Activated CD4-positive, alpha-beta memory T cell treated with anti-CD3 and anti-CD28 coated beads for 36 hours (primary cell): ENCODE measurements around the gene CCR4. TPM values are rescaled to one million over a fixed set of nuclear protein-coding genes. Genes with fewer than 3 reads are reported as not detected.
"Not testable (repeated sequence)": the region's sequence is repeated elsewhere in the genome, so short reads cannot be mapped to it uniquely, and the experiment has no call there.

Source experiments
- CTCF ChIA-PET: fragments of 350-600 bp; sonication (Branson Sonifier 250); formaldehyde crosslinking; loops from one replicate; lab custom pipeline; 2021; ENCODE audit warnings: antibody characterized with exemption, inconsistent platforms; lab: Charles Lee
- POLR2A ChIA-PET: fragments of 350-600 bp; sonication (Branson Sonifier 250); formaldehyde crosslinking; loops from one replicate; lab custom pipeline; 2021; ENCODE audit warnings: antibody characterized with exemption; lab: Charles Lee
- DNase-seq: peaks from one replicate; pipeline ENCODE4 v3.0.0-alpha.2; 2020
- H3K27ac Mint-ChIP-seq: one replicate; pipeline ENCODE4 v1.8.0; 2021; ENCODE audit warnings: mixed read lengths
- H3K27me3 Mint-ChIP-seq: one replicate; pipeline ENCODE4 v1.8.0; 2021; ENCODE audit warnings: mixed read lengths
- H3K36me3 Mint-ChIP-seq: one replicate; pipeline ENCODE4 v1.8.0; 2021; ENCODE audit warnings: mixed read lengths
- H3K4me1 Mint-ChIP-seq: one replicate; pipeline ENCODE4 v1.8.0; 2021; ENCODE audit warnings: low read depth, mixed read lengths
- H3K4me3 Mint-ChIP-seq: one replicate; pipeline ENCODE4 v1.8.0; 2021; ENCODE audit warnings: mild to moderate bottlenecking, mixed read lengths
- H3K9me3 Mint-ChIP-seq: one replicate; pipeline ENCODE4 v1.8.0; 2021; ENCODE audit warnings: mixed read lengths
- intact Hi-C: fragments of 100-400 bp; cut with micrococcal nuclease; formaldehyde crosslinking; loops from one replicate; pipeline ENCODE4 v1.15.1; 2023
- total RNA-seq, 2 experiments: library from RNA; stranded (reverse); gene quantifications; one replicate each; pipeline ENCODE4 v1.2.3, GENCODE V29; 2021

Gene CCR4
- total RNA-seq, 2 experiments from 2014 or later: 137 TPM

DNA sequence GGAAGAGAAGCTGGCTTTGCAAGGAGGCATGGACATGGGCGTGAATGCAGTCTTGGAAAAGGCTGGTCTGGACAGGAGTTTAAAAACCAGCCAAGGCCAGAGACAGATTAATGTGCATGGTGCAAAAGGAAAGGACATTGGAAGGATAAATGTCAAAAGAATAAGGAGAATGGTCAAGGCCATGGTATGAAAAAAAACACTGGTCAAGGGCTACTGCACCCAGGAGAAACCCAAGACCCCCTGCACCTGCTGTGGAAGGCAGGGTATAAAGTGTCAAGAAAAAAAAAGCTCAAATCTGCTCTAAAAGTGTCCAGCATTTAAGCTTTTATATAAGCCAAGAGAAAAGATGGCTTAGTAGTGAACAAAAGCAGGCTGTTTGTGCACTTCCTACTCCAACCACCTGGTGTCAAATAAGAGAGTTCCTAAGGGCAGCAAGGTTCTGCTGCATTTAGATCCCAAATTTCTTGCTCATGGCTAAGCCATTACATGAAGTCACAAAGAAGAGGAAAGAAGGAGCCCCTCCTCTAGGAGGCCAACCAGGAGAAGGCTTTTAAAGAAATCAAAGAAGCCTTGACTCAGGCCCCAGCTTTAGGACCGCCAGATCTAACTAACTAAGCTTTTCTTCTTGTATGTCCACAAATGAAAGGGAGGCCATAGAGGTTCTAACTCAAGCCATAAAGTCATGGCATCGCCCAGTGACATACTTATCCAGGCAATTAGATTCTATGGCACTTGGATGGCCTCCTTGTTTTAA, 16.9 kb downstream of the CCR4 start:
- H3K27me3 Mint-ChIP-seq: no peaks in the 10 kb centered on the region
- no peak for DNase-seq
- intact Hi-C loops: no loop called here
- H3K36me3 Mint-ChIP-seq: peaks cover 78% of the 10 kb centered on the region
- peaks cover 33% of the 10 kb centered on the region for H3K9me3 Mint-ChIP-seq
- H3K27ac Mint-ChIP-seq: no peak overlapping the region
- no peak overlapping the region for H3K4me3 Mint-ChIP-seq
- peaks cover 32% of the 10 kb centered on the region for H3K4me1 Mint-ChIP-seq
- POLR2A ChIA-PET: interaction anchor here (0.5 kb wide), 1 partner anchor 9 kb away, joined by 3 read pairs; no protein-coding TSS in a partner anchor
- CTCF ChIA-PET: interaction anchor here (1.0 to 1.6 kb wide), 5 partner anchors 12 to 107 kb away, joined by 3 to 6 read pairs (median 3); no protein-coding TSS in a partner anchor

DNA sequence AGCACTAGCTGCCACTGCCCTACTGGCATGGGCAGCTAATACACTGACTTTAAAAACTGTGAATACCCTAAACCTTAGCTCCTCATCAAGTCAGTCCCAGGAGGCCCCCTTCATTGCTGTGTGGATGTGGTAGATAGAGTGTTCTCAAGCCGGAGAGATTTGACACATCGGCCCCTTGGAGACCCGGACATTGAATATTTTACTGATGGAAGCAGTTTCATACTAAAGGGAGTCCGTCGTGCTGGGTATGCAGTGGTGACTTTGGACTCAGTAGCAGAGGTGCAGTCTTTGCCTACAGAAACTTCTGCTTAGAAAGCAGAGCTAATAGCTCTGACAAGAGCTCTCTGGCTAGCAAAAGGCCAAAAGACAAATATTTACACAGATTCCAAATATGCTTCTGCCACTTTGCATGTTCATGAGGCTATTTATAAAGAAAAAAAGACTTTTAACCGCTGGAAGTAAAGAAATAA, 17.5 kb downstream of the CCR4 start:
- Mint-ChIP-seq H3K9me3 (peaks cover 31% of the 10 kb centered on the region), H3K4me1 (peaks cover 32% of the 10 kb centered on the region), H3K27ac (no peak overlapping the region), H3K36me3 (peaks cover 77% of the 10 kb centered on the region), H3K27me3 (no peaks in the 10 kb centered on the region), H3K4me3 (no peak overlapping the region)
- ChIA-PET POLR2A (interaction anchor here (0.5 kb wide), 1 partner anchor 10 kb away, joined by 3 read pairs; no protein-coding TSS in a partner anchor), CTCF (interaction anchor here (1.0 to 1.6 kb wide), 4 partner anchors 11 to 24 kb away, joined by 3 to 6 read pairs (median 4); no protein-coding TSS in a partner anchor)
- DNase-seq: no peak
- intact Hi-C loops: no loop called here

DNA sequence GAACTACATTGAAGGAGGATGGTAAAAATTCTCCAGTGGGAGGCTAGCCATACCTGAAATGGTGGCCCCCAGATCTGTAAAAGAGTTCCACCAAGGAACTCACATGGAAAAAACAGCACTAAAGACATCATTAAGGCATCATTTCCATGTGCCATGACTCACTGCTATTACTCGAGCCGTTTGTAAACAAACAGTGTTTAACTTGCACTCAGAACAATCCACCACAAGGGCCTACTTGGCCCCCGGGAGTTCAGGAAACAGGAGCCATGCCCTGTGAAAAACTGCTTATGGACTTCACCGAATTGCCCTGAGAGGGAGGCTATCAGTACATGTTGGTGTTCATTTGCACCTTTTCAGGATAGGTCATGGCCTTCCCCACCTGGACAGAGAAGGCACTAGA, 18.2 kb downstream of the CCR4 start:
- intact Hi-C loops: no loop called here
- ChIA-PET CTCF (interaction anchor here (1.1 kb wide), 1 partner anchor 19 kb away, joined by 3 read pairs; no protein-coding TSS in a partner anchor), POLR2A (no interaction called here)
- Mint-ChIP-seq H3K4me3 (no peak overlapping the region), H3K9me3 (peaks cover 25% of the 10 kb centered on the region), H3K36me3 (peaks cover 72% of the 10 kb centered on the region), H3K4me1 (peaks cover 31% of the 10 kb centered on the region), H3K27ac (no peak overlapping the region), H3K27me3 (no peaks in the 10 kb centered on the region)
- no peak for DNase-seq

DNA sequence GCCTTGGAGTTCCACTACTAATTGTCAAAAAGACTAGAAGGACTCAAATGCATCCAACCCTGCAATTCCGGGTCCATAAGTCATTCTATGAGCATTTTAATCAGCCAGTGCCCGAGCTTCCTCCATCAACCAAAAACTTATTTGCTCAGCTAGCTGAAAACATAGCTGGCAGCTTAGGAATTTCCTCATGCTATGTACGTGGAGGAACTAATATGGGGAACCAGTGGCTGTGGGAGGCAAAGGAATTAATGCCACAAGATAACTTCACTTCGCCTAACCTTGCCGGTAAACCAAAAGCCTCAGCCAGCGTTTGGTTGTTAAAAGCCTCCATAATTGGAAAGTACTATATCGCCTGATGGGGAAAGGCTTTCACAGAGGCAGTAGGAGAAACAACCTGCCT, 19.8 kb downstream of the CCR4 start:
- H3K4me3 Mint-ChIP-seq, CTCF ChIA-PET: not testable (repeated sequence)

GRCh38 chr3:32972482-32973146, 21.2 kb downstream of the CCR4 start:
- CTCF ChIA-PET: no interaction called here
- peaks cover 61% of the 10 kb centered on the region for H3K36me3 Mint-ChIP-seq
- H3K27ac Mint-ChIP-seq: no peak overlapping the region
- no peaks in the 10 kb centered on the region for H3K27me3 Mint-ChIP-seq
- no peaks in the 10 kb centered on the region for H3K9me3 Mint-ChIP-seq
- H3K4me3 Mint-ChIP-seq: no peak overlapping the region
- intact Hi-C loops: no loop called here
- DNase-seq: no peak
- POLR2A ChIA-PET: interaction anchor here (1.5 kb wide), 1 partner anchor 10 kb away, joined by 4 read pairs; no protein-coding TSS in a partner anchor
- peaks cover 47% of the 10 kb centered on the region for H3K4me1 Mint-ChIP-seq

More for the DNA sequence above, 19.8 kb downstream of the CCR4 start:
- intact Hi-C loops, H3K27me3 Mint-ChIP-seq, H3K27ac Mint-ChIP-seq, POLR2A ChIA-PET, DNase-seq, H3K9me3 Mint-ChIP-seq: not testable (repeated sequence)
- peaks cover 69% of the 10 kb centered on the region for H3K36me3 Mint-ChIP-seq
- peaks cover 37% of the 10 kb centered on the region for H3K4me1 Mint-ChIP-seq

- Mint-ChIP-seq H3K9me3 (no peaks in the 10 kb centered on the region), H3K27me3 (no peaks in the 10 kb centered on the region), H3K4me1 (peaks cover 56% of the 10 kb centered on the region), H3K36me3 (peaks cover 53% of the 10 kb centered on the region), H3K27ac (peak overlapping the region; percentile 78), H3K4me3 (no peak overlapping the region)
- peak; percentile 54 for DNase-seq
- ChIA-PET CTCF (interaction anchor here (1.0 to 1.2 kb wide), 3 partner anchors 15 to 100 kb away, joined by 4 to 5 read pairs (median 4); no protein-coding TSS in a partner anchor), POLR2A (interaction anchor here (0.9 to 1.6 kb wide), 7 partner anchors 12 to 57 kb away, joined by 3 to 6 read pairs (median 5); no protein-coding TSS in a partner anchor)
- intact Hi-C loops: loop anchor here (1.0 kb wide), 3 partner anchors 10 to 22 kb away; no protein-coding TSS in a partner anchor
Measured at GRCh38 chr3:32973982-32974381, 22.5 kb downstream of the CCR4 start.

GRCh38 chr3:32975891-32976595, 24.6 kb downstream of the CCR4 start:
- H3K4me3 Mint-ChIP-seq: no peak overlapping the region

DNA sequence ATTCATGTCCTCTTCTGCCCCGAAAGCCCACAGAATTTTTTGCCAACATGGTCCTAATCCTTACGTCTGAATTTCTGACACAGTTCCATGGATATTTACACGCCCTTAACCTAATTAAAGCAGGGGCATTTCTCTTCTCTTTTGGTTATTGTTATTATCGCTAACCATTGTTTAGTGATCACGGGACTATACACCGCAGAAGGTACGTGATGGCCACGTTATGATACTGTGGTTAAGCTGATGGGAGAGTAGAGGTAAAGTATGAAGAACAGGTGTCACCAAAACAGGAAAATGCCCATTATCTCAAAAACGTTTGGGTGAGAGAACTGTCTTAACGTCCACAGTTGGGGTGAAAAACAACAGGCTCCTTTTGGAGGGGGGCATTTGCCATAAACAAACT, 26.4 kb downstream of the CCR4 start:
- H3K27ac Mint-ChIP-seq: no peak overlapping the region
- H3K4me3 Mint-ChIP-seq: no peak overlapping the region
- no peak for DNase-seq
- no peaks in the 10 kb centered on the region for H3K9me3 Mint-ChIP-seq
- no peaks in the 10 kb centered on the region for H3K27me3 Mint-ChIP-seq
- H3K4me1 Mint-ChIP-seq: peaks cover 50% of the 10 kb centered on the region
- intact Hi-C loops: no loop called here
- POLR2A ChIA-PET: no interaction called here
- CTCF ChIA-PET: interaction anchor here (2.7 kb wide), 1 partner anchor 30 kb away, joined by 7 read pairs; no protein-coding TSS in a partner anchor
- H3K36me3 Mint-ChIP-seq: peaks cover 33% of the 10 kb centered on the region

More at GRCh38 chr3:32975891-32976595, 24.6 kb downstream of the CCR4 start:
- H3K27me3 Mint-ChIP-seq: no peaks in the 10 kb centered on the region
- ChIA-PET POLR2A (interaction anchor here (1.3 to 2.1 kb wide), 2 partner anchors 13 to 31 kb away, joined by 3 to 7 read pairs; no protein-coding TSS in a partner anchor), CTCF (interaction anchor here (0.7 to 2.7 kb wide), 3 partner anchors 17 to 99 kb away, joined by 3 to 7 read pairs (median 5); no protein-coding TSS in a partner anchor)
- no peak for DNase-seq
- intact Hi-C loops: no loop called here
- peaks cover 36% of the 10 kb centered on the region for H3K36me3 Mint-ChIP-seq
- H3K4me1 Mint-ChIP-seq: peaks cover 56% of the 10 kb centered on the region
- H3K27ac Mint-ChIP-seq: peak overlapping the region; percentile 40
- H3K9me3 Mint-ChIP-seq: no peaks in the 10 kb centered on the region

DNA sequence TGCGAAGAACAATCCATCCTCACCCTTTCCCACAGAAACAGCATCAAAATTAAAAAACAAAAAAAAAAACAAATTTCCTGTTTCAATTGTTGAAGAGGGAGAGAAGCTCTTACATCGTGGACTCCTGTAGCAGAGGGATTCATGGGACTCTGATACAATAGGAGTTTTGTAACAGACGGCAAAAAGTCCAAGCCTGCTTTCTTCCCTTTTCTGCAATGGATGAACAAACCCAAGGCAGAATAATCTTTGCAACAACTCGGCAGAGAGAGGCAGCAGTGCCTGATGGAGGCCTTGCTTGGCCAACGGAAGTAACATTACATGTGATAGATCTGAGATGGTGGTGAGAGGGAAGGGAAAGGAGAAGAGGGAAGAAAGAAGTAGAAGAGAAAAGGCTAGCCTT, 26.9 kb downstream of the CCR4 start:
- peaks cover 37% of the 10 kb centered on the region for H3K36me3 Mint-ChIP-seq
- no peak for DNase-seq
- ChIA-PET CTCF (interaction anchor here (1.1 kb wide), 1 partner anchor 96 kb away, joined by 5 read pairs; no protein-coding TSS in a partner anchor), POLR2A (no interaction called here)
- intact Hi-C loops: no loop called here
- H3K27ac Mint-ChIP-seq: no peak overlapping the region
- H3K27me3 Mint-ChIP-seq: no peaks in the 10 kb centered on the region
- H3K4me1 Mint-ChIP-seq: peaks cover 49% of the 10 kb centered on the region
- no peaks in the 10 kb centered on the region for H3K9me3 Mint-ChIP-seq
- H3K4me3 Mint-ChIP-seq: no peak overlapping the region

DNA sequence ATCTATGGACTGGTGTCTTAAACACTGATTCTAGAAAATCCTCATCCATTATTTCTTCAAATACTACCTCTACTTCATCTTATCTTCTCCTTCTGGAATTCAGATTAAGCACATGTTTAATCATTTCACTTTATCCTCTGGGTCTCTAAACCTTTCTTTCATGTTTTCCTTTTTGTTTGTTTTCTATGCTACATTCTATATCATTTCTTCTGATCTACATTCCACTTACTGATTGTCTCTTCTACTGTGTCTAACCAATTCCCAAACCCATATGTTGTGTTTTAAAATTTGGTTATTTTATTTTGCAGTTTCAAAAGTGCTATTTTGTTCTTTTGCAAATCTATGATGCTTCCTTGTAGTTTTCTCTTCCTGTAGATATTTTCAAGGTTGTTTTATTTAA, 31.7 kb downstream of the CCR4 start:
- no peaks in the 10 kb centered on the region for H3K9me3 Mint-ChIP-seq
- intact Hi-C loops: no loop called here
- H3K27me3 Mint-ChIP-seq: no peaks in the 10 kb centered on the region
- H3K4me3 Mint-ChIP-seq: no peak overlapping the region
- no peak overlapping the region for H3K27ac Mint-ChIP-seq
- DNase-seq: no peak
- H3K4me1 Mint-ChIP-seq: peaks cover 22% of the 10 kb centered on the region
- ChIA-PET POLR2A (no interaction called here), CTCF (no interaction called here)
- peaks cover 32% of the 10 kb centered on the region for H3K36me3 Mint-ChIP-seq

- intact Hi-C loops, H3K4me3 Mint-ChIP-seq: not testable (repeated sequence)
- CTCF ChIA-PET: interaction anchor here (2.0 kb wide), 1 partner anchor 90 kb away, joined by 8 read pairs; no protein-coding TSS in a partner anchor
Measured at GRCh38 chr3:32984918-32985317, 33.5 kb downstream of the CCR4 start.

More at GRCh38 chr3:32984918-32985317, 33.5 kb downstream of the CCR4 start:
- H3K27me3 Mint-ChIP-seq, POLR2A ChIA-PET, H3K9me3 Mint-ChIP-seq, DNase-seq, H3K27ac Mint-ChIP-seq: not testable (repeated sequence)
- Mint-ChIP-seq H3K4me1 (peaks cover 36% of the 10 kb centered on the region), H3K36me3 (peaks cover 44% of the 10 kb centered on the region)
